Activated B cell treated with CpG ODN at 0.5 μM for 24 hours (primary cell): ENCODE data around the gene TANGO6. TPM values are rescaled to one million over a fixed set of nuclear protein-coding genes. Genes with fewer than 3 reads are reported as not detected.

Experiments
- ATAC-seq: fragments of 200-7000 bp; cut with Tn5 transposase; one replicate; pipeline ENCODE4 v1.10.0; 2021; ENCODE audit warnings: low read depth, mild to moderate bottlenecking, moderate library complexity
- CTCF ChIA-PET: fragments of 350-600 bp; sonication (Branson Sonifier 250); formaldehyde crosslinking; loops from one replicate; lab custom pipeline; 2021; ENCODE audit warnings: antibody characterized with exemption; lab: Charles Lee
- POLR2A ChIA-PET: fragments of 350-600 bp; sonication (Branson Sonifier 250); formaldehyde crosslinking; loops from one replicate; lab custom pipeline; 2021; ENCODE audit warnings: antibody characterized with exemption; lab: Charles Lee
- DNase-seq: peaks from one replicate; pipeline ENCODE4 v3.0.0; 2022
- H3K27ac Mint-ChIP-seq: one replicate; pipeline ENCODE4 v1.8.0; 2020; ENCODE audit warnings: mixed read lengths
- H3K27me3 Mint-ChIP-seq: one replicate; pipeline ENCODE4 v1.8.0; 2021; ENCODE audit warnings: mixed read lengths
- H3K36me3 Mint-ChIP-seq: one replicate; pipeline ENCODE4 v1.8.0; 2021; ENCODE audit warnings: low read depth, mixed read lengths
- H3K4me1 Mint-ChIP-seq: one replicate; pipeline ENCODE4 v1.8.0; 2021; ENCODE audit warnings: mixed read lengths
- H3K4me3 Mint-ChIP-seq: one replicate; pipeline ENCODE4 v1.8.0; 2020; ENCODE audit warnings: mild to moderate bottlenecking, mixed read lengths
- H3K9me3 Mint-ChIP-seq: one replicate; pipeline ENCODE4 v1.8.0; 2020; ENCODE audit warnings: mixed read lengths
- CTCF ChIP-seq: fragments of 200-600 bp; IDR thresholded peaks from one replicate; pipeline ENCODE4 v1.8.0; 2022; ENCODE audit warnings: antibody characterized with exemption, mild to moderate bottlenecking
- intact Hi-C: fragments of 100-400 bp; cut with micrococcal nuclease; formaldehyde crosslinking; loops from one replicate; pipeline ENCODE4 v1.15.1; 2024
- total RNA-seq: library from RNA; stranded (reverse); gene quantifications from 2 replicates; pipeline ENCODE4 v1.2.3, GENCODE V29; 2022

Gene TANGO6
- total RNA-seq, 1 donor from 2014 or later, result 39.4 TPM

GRCh38 chr16:68907297-68907696 lies 64.0 kb downstream of the TANGO6 start:
- H3K4me3 Mint-ChIP-seq, result no peak overlapping the region
- no peaks in the 10 kb centered on the region for H3K9me3 Mint-ChIP-seq
- peaks cover 52% of the 10 kb centered on the region for H3K36me3 Mint-ChIP-seq
- intact Hi-C loops, result no loop called here
- H3K27me3 Mint-ChIP-seq, result no peaks in the 10 kb centered on the region
- POLR2A ChIA-PET, result no interaction called here
- CTCF ChIA-PET, result no interaction called here
- no peaks in the 10 kb centered on the region for H3K4me1 Mint-ChIP-seq
- TF ChIP-seq CTCF, result no peak
- DNase-seq (no peak), ATAC-seq (no peak)
- H3K27ac Mint-ChIP-seq, result no peak overlapping the region

GRCh38 chr16:68907781-68908181 lies 64.5 kb downstream of the TANGO6 start:
- Mint-ChIP-seq H3K27ac (no peak overlapping the region), H3K27me3 (no peaks in the 10 kb centered on the region), H3K9me3 (no peaks in the 10 kb centered on the region), H3K36me3 (peaks cover 51% of the 10 kb centered on the region), H3K4me1 (no peaks in the 10 kb centered on the region), H3K4me3 (no peak overlapping the region)
- TF ChIP-seq CTCF, result no peak
- CTCF ChIA-PET, result no interaction called here
- DNase-seq (no peak), ATAC-seq (no peak)
- intact Hi-C loops, result no loop called here
- POLR2A ChIA-PET, result no interaction called here

GRCh38 chr16:68909099-68909733 lies 65.9 kb downstream of the TANGO6 start:
- POLR2A ChIA-PET, result no interaction called here
- no peak overlapping the region for H3K4me3 Mint-ChIP-seq
- no peaks in the 10 kb centered on the region for H3K9me3 Mint-ChIP-seq

GRCh38 chr16:68910051-68910450 lies 66.7 kb downstream of the TANGO6 start:
- no peak for TF ChIP-seq CTCF
- no peaks in the 10 kb centered on the region for H3K4me1 Mint-ChIP-seq
- H3K9me3 Mint-ChIP-seq, result no peaks in the 10 kb centered on the region
- no peak overlapping the region for H3K27ac Mint-ChIP-seq
- no peak overlapping the region for H3K4me3 Mint-ChIP-seq
- ATAC-seq (no peak), DNase-seq (no peak)
- no peaks in the 10 kb centered on the region for H3K27me3 Mint-ChIP-seq
- peaks cover 44% of the 10 kb centered on the region for H3K36me3 Mint-ChIP-seq
- CTCF ChIA-PET, result interaction anchor here (0.6 to 1.0 kb wide), 2 partner anchors 188 to 320 kb away, joined by 3 to 4 read pairs; no protein-coding TSS in a partner anchor
- POLR2A ChIA-PET, result no interaction called here
- intact Hi-C loops, result no loop called here

More at GRCh38 chr16:68909099-68909733, 65.9 kb downstream of the TANGO6 start:
- Mint-ChIP-seq H3K27ac (no peak overlapping the region), H3K27me3 (no peaks in the 10 kb centered on the region), H3K36me3 (peaks cover 46% of the 10 kb centered on the region), H3K4me1 (no peaks in the 10 kb centered on the region)
- intact Hi-C loops, result no loop called here
- ATAC-seq (no peak), DNase-seq (no peak)
- no peak for TF ChIP-seq CTCF
- CTCF ChIA-PET, result interaction anchor here (1.0 kb wide), 1 partner anchor 319 kb away, joined by 3 read pairs; no protein-coding TSS in a partner anchor

- ChIA-PET CTCF (no interaction called here), POLR2A (no interaction called here)
- ATAC-seq, result no peak
- intact Hi-C loops, result no loop called here
- no peak overlapping the region for H3K27ac Mint-ChIP-seq
- H3K36me3 Mint-ChIP-seq, result peaks cover 41% of the 10 kb centered on the region
- H3K4me3 Mint-ChIP-seq, result no peak overlapping the region
- H3K27me3 Mint-ChIP-seq, result no peaks in the 10 kb centered on the region
- no peak for TF ChIP-seq CTCF
- DNase-seq, result no peak
- no peaks in the 10 kb centered on the region for H3K9me3 Mint-ChIP-seq
- H3K4me1 Mint-ChIP-seq, result no peaks in the 10 kb centered on the region
Measured at GRCh38 chr16:68915589-68915988, 72.3 kb downstream of the TANGO6 start.
